GM19099 (cell line): Measurements from ENCODE around the gene RNASE13.

Experiments
- POLR2A ChIP-seq: IDR thresholded peaks from 3 replicates; pipeline ENCODE4 v1.6.1; 2011; ENCODE audit warnings: low read depth; ENCODE audit not compliant: insufficient read length; ENCODE audit errors: extremely low read depth

The RNASE13 gene

DNA sequence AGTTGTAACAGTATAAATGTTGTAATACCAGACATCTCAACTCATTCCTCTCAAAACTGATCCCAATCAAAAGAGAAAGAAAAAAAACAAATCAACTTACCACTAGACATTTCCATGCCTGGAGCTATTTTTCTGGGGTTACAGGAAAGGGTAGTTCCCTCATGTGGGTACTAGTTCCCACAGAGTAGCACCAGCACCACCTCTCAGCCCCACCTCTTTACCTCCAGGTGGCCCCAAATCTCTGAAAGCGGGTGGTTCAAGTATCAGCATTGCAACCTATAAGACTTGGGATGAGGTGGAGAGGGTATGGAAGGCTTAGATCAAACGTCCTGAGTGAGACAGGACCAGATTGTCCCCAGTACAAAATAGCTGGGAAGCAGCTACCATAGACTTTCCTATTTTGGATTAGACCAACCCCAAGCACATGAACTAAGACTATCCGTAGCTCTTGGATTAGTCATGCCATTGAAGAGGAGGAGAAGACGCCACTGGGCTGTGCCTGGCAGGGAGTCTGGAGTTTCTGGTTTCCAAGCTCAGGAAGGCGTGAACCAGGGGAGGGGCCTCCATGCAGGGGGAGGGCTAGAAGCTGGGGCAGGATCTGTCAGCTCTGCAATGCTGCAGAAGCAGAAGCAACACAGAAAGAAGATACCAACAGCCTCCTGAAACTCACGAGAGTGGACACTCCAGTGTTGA is 35.8 kb downstream of the RNASE13 start, which contains the start of gene SLC39A2:
Gene SLC39A2 (plus strand): TSS at position 620 of the 693 bp plus-strand sequence. CDS start 154 bp downstream, outside the sequence.
- no peak for TF ChIP-seq POLR2A

GRCh38 chr14:20998139-20998538 is 36.5 kb downstream of the RNASE13 start:
- no peak for TF ChIP-seq POLR2A

GRCh38 chr14:20997564-20997963 is 37.0 kb downstream of the RNASE13 start:
- no peak for TF ChIP-seq POLR2A

GRCh38 chr14:20997115-20997514 is 37.5 kb downstream of the RNASE13 start:
- no peak for TF ChIP-seq POLR2A

DNA sequence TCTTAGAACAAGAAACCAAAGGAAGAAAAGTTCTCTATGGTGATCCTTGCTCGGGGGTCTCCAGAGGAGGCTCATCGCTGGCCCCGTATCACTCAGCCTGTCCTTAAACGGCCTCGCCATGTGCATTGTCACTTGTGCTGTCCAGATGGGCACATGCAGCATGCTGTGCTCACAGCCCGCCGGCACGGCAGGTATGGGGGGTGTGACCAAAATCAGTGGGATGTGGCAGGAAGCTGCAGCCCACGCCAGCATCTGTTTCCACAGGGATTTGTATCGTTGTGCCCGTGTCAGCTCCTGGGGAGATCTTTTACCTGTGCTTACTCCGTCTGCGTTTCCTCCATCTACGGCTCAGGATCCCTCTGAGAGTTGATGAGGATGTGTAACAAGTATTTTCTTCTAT is 38.1 kb downstream of the RNASE13 start:
- TF ChIP-seq POLR2A = no peak

GRCh38 chr14:20989787-20990600 is 44.6 kb downstream of the RNASE13 start, which contains the start of gene METTL17:
Gene METTL17 (plus strand): TSS chr14:20989980. CDS start chr14:20990003, 23 bp downstream.
- peak; percentile 86 for TF ChIP-seq POLR2A

DNA sequence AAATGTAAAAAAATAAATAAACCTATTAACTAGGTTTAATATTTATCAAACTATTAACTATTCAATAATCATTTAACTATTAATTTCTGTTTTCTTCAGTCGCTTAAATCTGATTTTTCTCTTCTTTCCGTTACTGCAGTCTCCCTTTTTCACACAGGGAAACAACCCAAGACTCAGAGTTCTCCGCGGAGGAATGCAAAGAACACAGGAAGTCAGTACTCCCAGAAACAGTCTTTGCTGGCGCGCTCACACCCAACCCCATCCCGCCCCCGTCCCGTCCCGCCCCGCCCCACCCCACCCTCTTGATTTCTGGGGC is 45.2 kb downstream of the RNASE13 start:
- peak; percentile 58 for TF ChIP-seq POLR2A

DNA sequence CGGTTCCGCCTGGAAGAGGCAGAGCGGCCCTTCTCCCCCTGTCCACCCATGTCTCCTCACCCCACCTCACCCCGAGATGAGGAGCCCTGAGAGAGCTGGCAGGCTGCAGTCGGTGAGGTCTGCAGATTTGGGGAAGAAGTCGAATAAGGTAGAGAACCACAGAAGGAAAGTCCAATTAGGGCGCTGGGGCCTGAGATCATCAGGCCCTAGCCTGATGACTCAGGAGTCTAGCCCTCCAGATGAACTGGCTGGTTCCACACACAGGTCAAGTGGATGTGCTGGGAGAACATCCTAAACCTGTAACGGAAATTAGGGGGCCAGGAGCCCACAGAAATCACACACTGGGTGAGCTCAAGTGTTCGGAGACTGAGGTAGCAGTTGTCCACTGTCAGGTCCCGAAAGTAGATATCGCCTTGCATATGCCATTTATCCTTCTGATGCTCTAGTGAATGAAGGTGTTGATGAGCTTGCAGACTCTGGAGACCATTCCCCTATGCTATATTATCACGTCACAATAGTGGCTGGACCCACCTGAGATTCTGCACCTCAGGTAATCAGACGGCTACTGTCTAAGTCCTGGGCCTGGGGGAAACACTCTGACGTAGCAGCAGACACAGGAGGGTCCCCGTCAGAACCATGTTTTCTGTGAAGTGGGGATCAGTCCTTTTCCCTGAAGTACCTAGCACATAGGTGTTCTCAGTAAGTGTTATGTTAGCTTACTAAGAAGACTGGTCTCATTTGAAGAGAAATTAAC is 45.7 kb downstream of the RNASE13 start:
- TF ChIP-seq POLR2A = no peak

DNA sequence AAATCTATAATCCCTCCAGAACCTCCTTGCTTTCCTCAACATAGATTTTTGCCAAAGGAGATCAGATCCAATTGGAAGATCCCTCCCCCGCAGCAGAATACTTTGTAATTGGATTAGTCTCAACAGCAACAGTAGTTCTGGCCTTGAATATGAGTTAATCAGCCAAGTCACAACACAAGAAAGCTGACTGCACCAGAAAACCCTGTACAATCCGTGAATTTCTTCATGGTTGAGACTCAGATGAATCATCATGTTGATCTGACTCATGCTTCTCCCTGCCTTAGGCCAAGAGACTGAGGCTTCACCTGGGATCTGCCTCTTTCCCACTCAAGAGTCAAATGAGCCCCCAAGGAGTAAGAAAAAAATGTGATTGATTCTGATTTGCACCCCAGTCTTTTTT is 47.8 kb downstream of the RNASE13 start:
- TF ChIP-seq POLR2A = no peak
